SHP77 (cell line): ENCODE results near the gene SLC39A10.
"Not testable (repeated sequence)": the region's sequence is repeated elsewhere in the genome, so short reads cannot be mapped to it uniquely, and the experiment has no call there.

Source experiments
- DNase-seq, 2 experiments: peaks; one replicate each; lab custom pipeline; 2025; lab: John Stamatoyannopoulos, UW

The SLC39A10 gene

DNA sequence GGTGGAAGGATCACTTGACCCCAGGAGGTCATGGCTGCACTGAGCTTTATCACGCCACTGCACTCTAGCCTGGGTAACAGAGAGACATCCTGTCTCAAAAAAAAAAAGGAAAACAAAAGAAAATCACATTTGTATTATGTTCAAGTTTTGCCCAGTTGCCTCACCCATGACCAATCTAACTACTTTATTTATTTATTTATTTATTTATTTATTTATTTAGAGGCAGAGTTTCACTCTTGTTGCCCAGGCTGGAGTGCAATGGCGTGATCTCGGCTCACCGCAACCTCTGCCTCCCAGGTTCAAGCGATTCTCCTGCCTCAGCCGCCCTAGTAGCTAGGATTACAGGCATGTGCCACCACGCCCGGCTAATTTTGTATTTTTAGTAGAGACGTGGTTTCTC, 12.3 kb upstream of the SLC39A10 start:
- not testable (repeated sequence) for DNase-seq

DNA sequence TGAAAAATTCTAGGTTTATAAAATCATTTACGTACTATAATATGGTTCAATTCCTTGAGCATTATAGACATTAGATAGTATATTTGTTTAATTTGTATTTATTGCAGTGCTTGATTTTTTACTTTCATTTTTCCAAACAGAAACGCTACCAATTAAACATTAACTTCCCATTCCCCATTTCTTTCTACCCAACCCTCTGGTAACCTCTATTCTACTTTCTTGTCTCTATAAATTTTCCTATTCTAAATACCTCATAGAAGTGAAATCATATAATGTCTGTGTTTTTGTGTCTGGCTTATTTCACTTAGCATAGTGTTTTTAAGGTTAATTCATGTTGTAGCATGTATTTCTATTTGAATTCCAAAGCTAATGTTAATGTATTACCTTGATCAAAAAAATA, 11.6 kb upstream of the SLC39A10 start:
- DNase-seq, result no peak

DNA sequence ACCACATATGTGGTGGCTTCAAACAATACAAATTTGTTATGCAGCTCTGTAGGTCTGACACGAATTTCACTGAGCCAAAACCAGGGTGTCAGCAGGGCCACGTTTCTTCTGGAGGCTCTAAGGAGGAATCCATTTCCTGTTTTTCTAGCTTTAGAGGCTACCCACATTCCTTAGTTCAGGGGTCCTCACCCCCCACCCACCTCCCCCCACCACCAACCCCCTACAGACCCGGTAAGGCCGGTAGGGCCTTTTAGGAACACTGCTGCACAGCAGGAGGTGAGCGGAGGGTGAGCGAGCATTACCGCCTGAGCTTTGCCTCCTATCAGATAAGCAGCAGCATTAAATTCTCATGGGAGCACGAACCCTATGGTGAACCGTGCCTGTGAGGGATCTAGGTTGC, 10.6 kb upstream of the SLC39A10 start:
- no peak for DNase-seq

DNA sequence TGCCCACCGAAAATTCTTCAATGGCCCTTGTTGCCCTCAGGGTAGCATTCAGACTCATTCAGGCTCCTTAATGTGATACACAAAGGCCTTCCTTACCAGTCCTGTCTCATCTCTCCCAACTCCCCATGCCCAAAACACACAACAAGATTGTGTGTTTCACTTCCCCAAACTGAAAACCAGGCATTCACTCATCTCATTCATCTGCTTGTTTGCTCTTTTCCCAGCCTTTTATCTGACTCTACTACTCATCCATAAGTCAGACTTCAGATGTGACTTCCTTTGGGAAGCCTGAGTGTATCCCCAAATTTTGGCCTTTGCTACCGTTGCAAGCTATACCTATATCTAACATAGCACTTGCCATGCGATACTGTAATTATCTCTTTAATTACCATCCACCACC, 9.7 kb upstream of the SLC39A10 start:
- no peak for DNase-seq

DNA sequence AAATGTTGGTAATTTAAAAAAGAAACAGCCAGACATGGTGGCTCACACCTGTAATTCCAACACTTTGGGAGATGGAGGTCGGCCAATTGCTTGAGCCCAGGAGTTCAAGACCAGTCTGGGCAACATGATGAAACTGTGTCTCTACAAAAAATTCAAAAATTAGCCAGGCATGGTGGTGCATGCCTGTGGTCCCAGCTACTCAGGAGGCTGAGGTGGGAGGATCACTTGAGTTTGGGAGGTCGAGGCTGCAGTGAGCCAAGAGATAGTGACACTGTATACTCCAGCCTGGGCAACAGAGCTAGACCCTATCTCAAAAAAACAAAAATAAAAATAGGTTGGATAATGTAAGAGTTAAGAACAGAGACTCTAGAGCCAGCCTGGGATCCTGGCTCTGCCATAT, 8.7 kb upstream of the SLC39A10 start:
- DNase-seq, result not testable (repeated sequence)

DNA sequence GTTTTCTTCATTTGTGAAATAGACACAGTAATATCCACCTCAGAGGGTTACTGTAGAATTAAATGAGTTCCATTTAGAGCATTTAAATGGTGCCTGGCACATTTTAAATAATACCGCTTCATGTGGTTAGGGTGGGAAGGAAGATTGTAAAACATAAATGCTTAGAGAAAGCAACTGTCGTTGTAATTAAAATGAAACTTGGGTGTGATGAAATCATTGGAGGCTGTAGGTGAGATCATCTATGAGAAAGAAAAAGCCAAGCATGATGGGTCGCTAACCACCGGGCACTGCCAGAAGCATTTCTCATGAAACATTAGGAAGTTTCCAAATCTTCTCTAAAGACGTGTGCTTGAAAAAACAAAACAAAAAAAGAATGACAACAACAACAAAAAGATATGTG, 8.2 kb upstream of the SLC39A10 start:
- DNase-seq, result no peak

DNA sequence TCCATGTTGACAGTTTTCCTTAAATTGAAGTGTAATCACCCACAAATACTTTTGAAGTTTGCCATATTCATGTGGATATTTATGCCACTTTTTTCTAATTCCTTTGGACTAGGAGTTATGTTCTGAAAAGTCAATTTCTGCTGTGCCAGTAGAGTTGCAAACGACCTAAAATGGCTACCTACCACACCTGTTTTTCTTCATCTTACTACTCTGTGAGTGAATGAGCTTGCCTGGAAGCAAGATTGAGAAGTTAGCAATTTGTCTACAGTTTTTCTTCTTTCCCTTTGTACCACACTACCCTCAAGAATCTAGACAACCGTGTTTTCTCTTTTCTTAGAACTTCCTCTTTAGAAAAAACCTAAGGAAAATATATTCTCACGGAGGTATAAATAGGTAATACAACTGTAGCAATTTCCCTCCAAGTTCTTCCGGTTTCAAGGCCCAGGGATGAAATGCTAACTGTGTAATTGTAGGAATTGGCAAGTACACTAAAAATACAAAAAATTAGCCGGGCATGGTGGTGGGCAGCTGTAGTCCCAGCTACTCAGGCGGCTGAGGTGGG, 7.3 kb upstream of the SLC39A10 start:
- DNase-seq, result no peak

DNA sequence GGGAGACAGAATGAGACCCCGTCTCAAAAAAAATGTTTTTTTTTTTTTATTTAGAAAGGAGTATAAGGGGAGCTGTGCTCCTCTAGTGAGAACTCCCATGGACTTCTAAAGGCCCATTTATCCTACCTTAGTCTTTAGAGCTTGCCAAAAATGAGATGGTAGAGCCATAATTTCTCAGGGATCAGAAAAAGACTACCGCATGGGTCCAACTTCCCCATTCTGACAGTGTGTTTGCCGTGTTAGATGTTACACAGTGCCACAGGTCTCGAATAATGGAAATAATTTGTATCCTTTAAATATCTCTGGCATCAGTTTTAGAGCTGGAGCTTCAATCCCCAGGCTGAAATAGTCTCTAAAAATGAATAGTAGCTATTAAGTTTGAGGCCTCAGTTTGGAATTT, 6.0 kb upstream of the SLC39A10 start:
- no peak for DNase-seq

DNA sequence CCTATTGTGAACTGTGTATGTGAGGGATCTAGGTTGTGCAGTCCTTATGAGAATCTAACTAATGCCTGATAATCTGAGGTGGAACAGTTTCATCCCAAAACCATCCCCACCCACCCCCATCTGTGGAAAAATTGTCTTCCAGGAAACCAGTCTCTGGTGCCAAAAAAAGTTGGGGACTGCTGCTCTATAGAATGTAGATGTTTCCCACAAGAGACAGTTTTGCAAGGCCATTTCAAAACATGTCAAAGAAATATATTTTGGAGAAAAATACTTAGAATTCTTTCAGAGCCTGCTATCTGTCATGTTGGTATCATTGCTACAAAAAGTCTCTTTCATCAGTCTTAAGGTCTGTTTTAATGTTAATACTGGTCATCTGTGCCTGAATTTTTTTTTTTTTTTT, 4.1 kb upstream of the SLC39A10 start:
- DNase-seq, result no peak

DNA sequence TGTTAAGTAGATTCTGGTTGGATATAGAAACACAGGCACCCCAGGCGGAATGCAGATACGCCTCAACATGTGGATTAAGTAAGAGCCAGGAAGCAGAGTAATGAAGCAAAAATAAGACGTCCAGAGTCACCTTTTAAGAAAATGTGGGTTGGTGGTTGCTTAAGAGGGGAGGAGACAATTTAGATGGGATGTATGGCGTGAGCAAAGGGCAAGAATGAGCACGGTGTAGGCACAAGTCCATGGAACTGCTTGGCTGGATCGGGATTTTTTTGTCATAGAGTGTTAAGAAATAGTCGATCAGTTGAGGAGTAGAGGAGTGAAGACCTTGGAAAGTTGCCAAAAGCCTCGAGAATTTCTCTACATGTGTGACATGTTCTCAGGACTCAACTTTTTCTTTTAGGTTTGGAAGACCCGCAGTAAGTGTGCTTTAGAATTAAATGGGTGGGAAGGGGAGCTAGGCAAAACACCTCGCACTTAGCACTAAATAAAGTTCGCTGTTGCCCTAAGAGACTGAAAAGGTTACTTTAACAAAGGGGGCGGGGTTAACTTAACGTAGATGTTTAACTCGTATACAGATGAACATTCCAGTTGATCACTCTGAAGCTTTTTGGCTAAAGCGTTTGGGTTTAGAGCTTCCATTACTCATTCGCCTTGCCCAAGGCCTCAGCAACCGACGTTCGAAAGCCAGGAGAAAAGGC, 716 bp upstream of the SLC39A10 start:
- no peak for DNase-seq

DNA sequence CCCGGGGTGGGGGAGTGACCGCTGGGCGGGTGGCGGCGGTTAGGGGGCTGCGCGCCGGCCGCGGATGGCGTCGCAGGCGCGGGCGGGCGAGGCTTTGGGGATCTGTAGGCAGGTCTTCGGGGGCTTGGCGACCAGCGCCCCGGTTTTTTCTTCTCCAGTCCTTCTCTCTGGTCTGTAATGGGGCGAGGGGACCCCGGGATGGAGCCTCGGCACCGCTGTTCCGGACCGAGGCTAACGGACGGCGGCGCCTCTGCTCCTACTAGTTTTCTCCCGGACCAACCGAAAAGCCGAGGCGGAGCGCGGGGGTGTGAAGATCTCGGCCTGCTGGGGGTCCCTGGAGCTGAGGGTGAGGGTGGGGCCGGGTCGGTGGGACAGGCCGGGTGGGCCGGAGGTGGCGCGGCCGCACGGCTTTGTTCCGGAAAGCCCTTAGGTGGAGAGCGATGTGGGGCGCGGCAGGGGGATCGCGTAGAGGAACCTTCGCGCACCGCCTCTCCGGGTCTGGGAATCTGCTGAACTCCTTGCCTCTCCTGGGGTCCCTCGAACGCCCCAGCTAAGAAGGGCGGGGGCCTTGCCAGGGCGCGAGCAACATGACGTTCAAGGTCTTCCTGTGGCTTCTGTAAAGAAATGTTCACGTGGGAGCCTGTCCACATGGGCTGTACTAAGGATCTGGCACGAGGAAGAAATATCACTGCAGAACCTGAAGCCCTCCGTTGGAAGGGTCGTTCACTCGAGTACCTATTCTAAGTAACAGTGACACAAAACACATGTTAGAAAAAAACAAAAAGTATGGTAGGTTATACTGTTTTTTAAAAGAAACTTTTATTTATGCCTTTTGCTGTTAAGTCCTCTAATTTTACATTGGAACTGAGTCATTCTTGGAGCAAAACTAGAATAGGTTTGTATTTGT, 861 bp downstream of the SLC39A10 start:
- peak; percentile 23 to 48 for DNase-seq

DNA sequence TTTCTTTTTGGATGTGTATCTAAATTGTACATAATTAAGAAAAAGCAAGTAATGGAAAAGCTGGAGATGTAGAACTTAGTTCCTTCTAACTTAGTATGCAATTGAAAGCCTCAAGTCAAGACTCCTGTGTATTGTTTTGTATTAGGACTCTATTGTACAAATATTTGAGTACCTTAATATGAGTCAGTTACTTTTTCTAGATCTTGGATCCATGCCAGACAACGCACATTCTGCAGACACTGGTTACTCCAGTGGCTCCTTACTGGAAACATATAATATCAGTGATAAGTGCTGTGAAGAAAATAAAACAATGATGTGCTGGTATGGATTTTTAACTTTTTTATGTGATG, 1.5 kb downstream of the SLC39A10 start:
- DNase-seq, result peak; percentile 53

DNA sequence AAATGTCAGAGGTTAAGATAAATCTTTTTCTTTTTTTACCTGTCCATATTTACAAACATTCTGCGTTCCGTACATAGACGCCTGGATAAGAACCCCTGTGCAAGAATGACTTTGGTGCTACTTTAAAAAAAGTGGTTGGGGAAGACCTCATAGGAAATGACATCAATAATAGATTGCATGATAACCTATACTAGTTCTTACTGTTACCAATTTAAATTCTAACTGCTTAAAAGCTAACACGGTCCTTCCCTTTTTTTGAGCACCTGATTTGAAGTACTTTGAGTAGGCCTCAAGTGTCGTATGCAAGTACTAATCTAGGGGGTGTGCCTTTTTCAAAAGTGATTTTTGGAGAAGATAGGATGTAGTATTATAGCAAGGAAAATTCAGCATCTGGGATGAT, 2.1 kb downstream of the SLC39A10 start:
- DNase-seq, result no peak

DNA sequence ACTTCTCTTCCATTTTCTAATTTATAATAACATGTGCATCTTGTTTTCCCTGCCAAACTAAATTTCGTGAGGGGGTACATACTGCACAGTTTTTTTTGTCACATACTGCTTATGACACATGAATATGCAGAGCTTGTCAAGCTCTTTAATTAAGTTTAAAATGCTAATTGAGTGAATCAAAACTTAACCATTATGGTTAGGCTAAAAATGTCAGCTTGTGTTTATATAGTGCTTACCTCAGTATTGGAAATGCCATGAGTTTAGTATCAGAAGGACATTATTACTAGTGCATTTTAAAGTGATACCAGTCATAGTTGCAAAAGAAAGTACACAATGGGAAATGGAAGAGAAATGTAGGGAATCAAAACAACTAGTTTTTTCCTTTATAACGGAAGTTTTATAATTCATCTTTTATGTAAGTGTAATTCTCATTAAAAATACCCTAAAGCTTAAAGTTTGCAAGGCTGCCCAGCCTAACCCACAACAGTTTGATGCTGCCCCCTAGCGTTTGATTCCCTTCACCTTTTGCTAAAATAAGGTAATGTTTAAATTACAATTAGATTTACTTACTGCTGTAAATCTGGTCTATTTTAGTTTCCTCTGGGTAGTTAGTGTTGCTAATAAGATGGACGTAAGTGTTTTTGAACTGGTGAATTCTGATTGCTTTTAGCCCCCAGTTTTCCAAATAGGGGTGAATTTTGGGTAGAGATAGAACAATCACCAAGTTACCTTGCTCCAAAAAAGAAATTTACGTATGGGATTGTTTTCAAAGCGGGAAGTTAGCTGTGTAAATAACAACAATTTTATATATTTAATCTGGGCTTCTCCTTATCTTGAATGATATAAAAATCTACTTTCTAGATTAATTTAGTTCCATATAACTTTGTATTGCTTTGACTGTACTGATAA, 3.2 kb downstream of the SLC39A10 start:
- DNase-seq, result peak; percentile 18 to 50

DNA sequence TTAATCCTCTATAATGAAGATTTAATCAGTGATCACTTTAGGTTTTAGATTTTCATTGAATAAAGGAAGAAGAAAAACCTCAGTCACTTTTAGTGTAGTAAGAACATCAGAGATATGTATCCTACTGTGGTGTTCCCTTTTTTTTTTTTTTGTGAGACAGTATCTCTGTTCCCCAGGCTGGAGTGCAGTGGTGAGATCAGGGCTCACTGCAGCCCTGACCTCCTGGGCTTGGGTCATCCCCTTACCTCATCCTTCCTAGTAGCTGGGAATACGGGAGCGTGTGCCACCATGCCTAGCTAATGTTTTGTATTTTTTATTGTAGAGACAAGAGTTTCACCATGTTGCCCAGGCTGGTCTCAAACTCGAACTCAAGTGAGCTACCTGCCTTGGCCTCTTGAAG, 5.1 kb downstream of the SLC39A10 start:
- no peak for DNase-seq

DNA sequence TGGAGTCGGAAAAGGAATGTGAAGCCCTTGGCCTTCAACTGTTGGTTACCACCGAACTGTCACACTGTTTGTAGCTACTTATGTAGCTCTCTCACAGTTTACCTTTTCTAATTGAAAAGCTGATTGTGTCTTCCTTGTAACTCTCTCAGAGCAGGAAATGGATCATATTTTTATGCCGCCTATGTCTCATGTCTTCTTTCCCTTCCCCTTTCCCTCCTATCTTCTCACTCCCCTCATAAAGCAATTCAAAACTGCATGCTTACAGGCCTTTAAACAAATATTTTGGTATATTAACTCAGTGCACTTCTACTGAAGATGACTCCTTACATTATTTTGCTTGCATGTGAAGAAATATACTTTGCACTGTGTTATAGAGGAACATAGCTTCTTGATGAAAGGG, 6.0 kb downstream of the SLC39A10 start:
- no peak for DNase-seq

DNA sequence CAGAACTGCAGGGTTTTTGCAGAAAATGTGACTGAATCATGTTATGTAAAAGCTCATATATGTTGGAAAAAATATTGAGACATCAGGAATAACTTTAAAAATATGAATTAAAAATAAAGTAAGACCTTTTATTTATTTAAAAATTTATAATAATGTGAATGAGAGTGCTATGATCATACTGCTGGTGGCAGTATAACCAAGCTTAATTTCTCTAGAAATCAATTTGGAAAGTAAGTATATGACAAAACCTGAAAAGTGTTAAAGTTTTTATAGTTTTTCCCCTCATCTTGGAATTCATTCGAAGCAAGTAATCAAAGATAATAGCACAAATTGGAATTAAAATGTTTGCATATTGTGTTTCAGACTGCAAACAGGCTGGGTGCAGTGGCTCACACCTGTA, 7.5 kb downstream of the SLC39A10 start:
- DNase-seq, result no peak

DNA sequence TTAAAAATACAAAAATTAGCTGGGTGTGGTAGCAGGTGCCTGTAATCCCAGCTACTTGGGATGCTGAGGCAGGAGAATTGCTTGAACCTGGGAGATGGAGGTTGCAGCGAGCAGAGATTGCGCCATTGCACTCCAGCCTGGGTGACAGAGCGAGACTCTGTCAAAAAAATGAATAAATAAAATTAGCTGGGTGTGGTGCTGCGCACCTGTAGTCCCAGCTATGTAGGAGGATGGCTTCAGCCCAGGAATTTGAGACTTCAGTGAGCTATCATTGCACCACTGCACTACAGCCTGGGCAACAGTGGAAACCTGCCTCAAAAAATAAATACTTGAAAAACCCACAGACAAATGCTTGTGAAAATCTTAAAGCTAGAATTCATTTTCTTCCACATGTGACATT, 8.1 kb downstream of the SLC39A10 start:
- DNase-seq, result not testable (repeated sequence)

DNA sequence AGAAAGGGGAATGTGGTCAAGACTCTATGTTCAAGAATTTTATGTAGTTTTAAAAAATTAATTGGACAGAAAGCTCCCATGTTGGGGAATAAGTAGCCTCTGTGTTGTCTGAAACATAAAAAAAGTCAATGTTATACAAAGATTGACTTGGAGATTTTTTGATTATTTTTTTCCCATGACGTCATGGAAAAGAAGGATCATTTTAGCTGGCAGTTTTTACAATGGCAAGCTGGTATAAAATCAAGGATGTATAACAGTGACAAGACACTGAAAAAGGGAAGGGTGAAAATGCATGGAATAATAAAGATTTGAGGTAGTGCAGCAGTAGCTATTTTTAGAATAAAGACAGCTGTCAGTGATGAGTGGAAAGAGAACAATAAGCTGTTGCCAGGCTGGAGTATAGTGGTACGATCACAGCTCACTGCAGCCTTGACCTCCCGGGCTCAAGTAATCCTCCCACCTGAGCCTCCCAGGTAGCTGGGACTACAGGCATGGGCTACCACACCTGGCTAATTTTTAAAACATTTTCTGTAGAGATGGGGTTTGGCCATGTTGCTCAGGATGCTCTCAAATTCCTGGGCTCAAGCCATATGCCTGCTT, 9.2 kb downstream of the SLC39A10 start:
- DNase-seq, result peak in 1 of 2 experiments; percentile 9

DNA sequence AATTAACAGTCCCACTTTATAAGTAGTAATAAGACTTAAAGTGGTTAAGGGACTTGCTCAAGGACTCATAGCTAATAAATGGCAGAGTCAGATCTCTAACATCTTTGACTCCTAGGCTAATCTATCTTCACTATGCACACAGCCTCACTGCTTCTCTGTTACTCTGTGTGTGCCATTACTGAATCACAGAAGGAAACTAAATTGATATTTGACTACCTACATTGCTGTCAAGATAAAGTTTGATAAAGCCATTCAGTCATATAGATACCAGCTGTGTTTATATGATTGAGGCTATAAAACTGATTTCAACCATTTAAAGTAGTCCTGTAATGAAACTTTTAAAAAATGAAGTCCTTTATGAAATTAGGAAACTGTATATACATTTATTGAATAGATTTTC, 10.9 kb downstream of the SLC39A10 start:
- no peak for DNase-seq

DNA sequence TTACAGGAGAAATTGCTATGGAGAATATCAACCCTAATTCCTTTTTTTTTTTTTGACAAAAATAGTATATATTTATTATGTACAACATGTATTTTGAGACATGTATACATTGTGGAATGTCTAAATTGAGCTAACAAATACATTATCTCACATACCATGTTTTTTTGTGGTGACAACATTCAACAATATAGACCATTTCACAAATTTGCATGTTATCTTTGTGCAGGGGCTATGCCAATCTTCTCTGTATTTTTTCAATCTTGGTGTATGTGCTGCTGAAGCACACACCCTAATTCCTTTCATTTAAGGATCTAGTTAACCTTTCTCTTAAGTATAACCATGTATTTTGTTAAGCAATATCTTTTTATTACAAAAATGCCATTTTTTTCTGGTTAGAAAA, 13.2 kb downstream of the SLC39A10 start:
- DNase-seq, result no peak

DNA sequence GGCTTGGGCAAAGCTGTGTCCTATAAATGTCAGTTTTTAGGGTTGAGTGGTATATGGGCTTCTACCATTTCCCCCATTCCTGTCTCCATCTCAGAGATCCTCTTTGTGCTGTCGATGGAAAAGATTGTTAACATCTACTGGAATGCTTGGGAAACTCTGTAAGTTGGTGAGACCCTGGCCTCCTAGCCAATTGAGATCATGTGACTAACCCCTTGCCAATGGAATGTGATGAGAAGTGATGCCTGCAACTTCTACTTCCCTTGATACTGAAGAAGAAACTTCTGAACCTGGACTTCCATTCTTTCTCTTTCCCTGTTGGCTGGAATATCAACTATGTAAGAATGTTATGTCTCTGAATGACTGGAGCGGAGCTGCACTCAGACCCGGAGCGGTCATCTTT, 14.5 kb downstream of the SLC39A10 start:
- DNase-seq, result no peak
